ENCODE data around the gene SYVN1. TPM values are rescaled to one million over a fixed set of nuclear protein-coding genes. Genes with fewer than 3 reads are reported as not detected.
A peak's percentile ranks its signal among the peaks of the same experiment; 100 is the strongest.
"Not testable (repeated sequence)": the region's sequence is repeated elsewhere in the genome, so short reads cannot be mapped to it uniquely, and the experiment has no call there.

The SYVN1 gene
- total RNA-seq, 1 experiment from 2014 or later: 74.9 TPM

DNA sequence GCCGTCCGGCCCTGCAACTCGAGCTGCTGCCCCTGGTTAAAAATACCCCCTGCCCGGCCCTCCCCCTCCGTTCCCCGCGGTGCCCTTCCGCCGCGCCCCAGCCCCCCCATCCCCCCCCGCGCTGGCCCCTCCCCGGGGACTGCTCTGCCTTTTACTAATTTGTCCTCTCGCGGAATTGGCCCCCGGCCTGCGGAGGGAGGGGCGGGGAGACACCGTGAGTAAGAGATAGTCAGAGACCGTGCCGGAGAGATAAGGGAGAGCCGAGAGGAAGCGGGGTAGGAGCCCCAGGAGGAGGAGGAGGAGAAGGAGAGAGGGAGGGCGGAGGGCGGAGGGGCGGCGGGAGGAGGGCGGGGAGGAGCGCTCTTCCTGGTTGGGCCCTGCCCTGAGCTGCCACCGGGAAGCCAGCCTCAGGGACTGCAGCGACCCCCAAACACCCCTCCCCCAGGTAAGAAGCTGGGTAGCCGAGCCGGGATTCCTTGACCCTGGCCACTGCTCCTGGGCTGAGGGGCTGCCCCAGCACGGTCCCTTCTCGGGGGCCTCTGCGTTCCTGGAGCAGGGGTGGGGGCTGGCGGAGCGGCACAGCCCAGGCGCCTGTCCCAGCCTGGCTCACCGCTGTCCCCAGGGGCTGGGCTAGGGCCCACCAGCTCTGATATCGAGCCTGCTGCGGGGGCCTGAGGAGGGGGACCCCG lies 47.4 kb upstream of the SYVN1 start, which contains the start of gene CAPN1:
CAPN1 (plus strand) TSS at position 360 of the 689 bp plus-strand sequence. CDS start 774 bp downstream, outside the sequence.
- ChIA-PET POLR2A (interaction anchor here (0.6 to 6.9 kb wide), 17 partner anchors 15 to 338 kb away, joined by 3 to 157 read pairs (median 4); partner anchors contain the start of genes FAU, MRPL49, SYVN1 and TM7SF2), CTCF (interaction anchor here (0.6 to 1.7 kb wide), 14 partner anchors 10 to 314 kb away, joined by 3 to 7 read pairs (median 4); partner anchors contain the start of genes CDC42EP2, MRPL49 and SAC3D1)
- H3K4me3 Mint-ChIP-seq (ENCODE audit: unreplicated experiment): peak within 1 kb of the TSS; percentile 85
- peaks cover 38% of the 10 kb centered on the region for H3K36me3 Mint-ChIP-seq (ENCODE audit: insufficient read depth, unreplicated experiment)
- H3K27ac Mint-ChIP-seq (ENCODE audit: low read depth, unreplicated experiment): peak within 1 kb of the TSS; percentile 88
- peaks cover 3% of the 10 kb centered on the region for H3K4me1 Mint-ChIP-seq (ENCODE audit: insufficient read depth, unreplicated experiment)
- no TSS peak for BruUV-seq (replicated peaks)
- H3K27me3 Mint-ChIP-seq (ENCODE audit: insufficient read depth, unreplicated experiment): no peaks in the 10 kb centered on the region
- H3K9me3 Mint-ChIP-seq (ENCODE audit: unreplicated experiment): no peaks in the 10 kb centered on the region
- TF ChIP-seq, protein P1, sequence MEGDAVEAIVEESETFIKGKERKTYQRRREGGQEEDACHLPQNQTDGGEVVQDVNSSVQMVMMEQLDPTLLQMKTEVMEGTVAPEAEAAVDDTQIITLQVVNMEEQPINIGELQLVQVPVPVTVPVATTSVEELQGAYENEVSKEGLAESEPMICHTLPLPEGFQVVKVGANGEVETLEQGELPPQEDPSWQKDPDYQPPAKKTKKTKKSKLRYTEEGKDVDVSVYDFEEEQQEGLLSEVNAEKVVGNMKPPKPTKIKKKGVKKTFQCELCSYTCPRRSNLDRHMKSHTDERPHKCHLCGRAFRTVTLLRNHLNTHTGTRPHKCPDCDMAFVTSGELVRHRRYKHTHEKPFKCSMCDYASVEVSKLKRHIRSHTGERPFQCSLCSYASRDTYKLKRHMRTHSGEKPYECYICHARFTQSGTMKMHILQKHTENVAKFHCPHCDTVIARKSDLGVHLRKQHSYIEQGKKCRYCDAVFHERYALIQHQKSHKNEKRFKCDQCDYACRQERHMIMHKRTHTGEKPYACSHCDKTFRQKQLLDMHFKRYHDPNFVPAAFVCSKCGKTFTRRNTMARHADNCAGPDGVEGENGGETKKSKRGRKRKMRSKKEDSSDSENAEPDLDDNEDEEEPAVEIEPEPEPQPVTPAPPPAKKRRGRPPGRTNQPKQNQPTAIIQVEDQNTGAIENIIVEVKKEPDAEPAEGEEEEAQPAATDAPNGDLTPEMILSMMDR (IDR thresholded peaks at IDR 0.05; ENCODE audit: unreplicated experiment): no peak
- DNase-seq (ENCODE audit: unreplicated experiment): peak; percentile 86
- intact Hi-C loops (cut with micrococcal nuclease): loop anchor here (2.0 kb wide), 1 partner anchor 47 kb away; the partner anchor contains the start of gene SYVN1

DNA sequence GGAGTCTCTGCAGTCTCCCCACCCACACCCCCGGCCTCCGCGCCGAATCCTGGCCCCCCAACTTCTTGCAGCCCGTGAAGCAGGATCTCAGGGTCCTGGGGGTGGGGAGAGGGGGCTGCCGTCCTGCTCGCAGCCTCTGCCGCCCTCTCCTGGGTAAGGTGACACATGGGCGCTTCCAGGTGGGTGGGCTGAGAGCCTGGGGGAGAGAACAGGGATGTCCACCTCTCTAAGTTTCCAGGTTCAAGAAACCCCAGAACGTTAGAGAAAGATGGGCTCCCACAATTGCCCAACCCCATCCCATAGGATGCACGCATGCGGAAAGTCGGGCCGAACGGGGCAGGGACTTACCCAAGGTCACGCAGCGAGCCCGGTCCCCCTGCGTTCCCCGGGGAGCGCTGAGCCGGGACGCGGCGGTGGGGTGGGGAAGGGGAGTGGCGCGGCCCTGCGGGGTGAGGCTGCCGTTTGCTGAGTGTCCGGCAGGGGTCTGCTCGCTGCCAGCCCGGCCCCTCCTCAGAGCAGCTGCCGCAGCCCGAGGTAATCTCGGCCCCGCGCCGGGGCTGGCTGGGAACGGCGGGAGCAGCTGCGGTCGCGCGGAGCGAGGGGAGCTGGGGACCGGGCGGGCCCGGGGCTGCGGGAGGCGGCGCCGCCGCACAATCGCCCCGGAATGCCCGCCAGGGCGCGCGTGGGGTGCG lies 46.7 kb upstream of the SYVN1 start:
- CTCF ChIA-PET: interaction anchor here (0.6 to 1.7 kb wide), 17 partner anchors 9 to 448 kb away, joined by 3 to 7 read pairs (median 4); partner anchors contain the start of genes CDC42EP2, MRPL49, SPDYC and SYVN1
- TF ChIP-seq, protein P1 (IDR thresholded peaks at IDR 0.05; ENCODE audit: unreplicated experiment): peak; percentile 33
- Mint-ChIP-seq H3K4me1 (ENCODE audit: insufficient read depth, unreplicated experiment) (peaks cover 3% of the 10 kb centered on the region), H3K27me3 (ENCODE audit: insufficient read depth, unreplicated experiment) (no peaks in the 10 kb centered on the region), H3K36me3 (ENCODE audit: insufficient read depth, unreplicated experiment) (peaks cover 32% of the 10 kb centered on the region), H3K27ac (ENCODE audit: low read depth, unreplicated experiment) (peak overlapping the region; percentile 88), H3K4me3 (ENCODE audit: unreplicated experiment) (peak overlapping the region; percentile 85), H3K9me3 (ENCODE audit: unreplicated experiment) (no peaks in the 10 kb centered on the region)
- intact Hi-C loops (cut with micrococcal nuclease): loop anchor here (2.0 kb wide), 1 partner anchor 46 kb away; the partner anchor contains the start of gene SYVN1
- POLR2A ChIA-PET: interaction anchor here (0.7 to 6.9 kb wide), 14 partner anchors 16 to 337 kb away, joined by 3 to 157 read pairs (median 5); partner anchors contain the start of genes FAU, MRPL49, SYVN1 and TM7SF2
- BruUV-seq (replicated peaks): no TSS peak
- peak; percentile 57 for DNase-seq (ENCODE audit: unreplicated experiment)

DNA sequence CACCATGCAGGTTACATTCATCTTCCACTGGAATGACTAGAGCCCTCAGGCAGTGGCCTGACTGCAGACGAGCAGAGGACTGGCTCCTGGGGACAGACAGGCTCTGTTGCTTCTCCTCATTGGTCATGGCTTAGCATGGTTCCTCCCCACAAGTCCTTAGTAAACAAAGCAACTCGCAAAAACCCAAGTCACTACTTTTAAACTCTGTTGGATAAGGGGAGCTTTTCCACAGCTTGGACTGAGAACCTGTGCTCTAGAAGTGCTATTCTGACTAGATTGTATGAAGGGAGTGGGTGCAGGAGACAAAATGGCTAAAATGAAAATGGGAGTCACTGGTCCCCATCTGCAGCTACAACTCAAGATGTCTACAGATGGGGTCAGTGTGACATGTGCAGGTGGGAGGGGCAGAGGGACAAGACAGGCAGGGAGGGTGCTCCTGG lies 40.3 kb upstream of the SYVN1 start:
- POLR2A ChIA-PET: interaction anchor here (0.9 kb wide), 1 partner anchor 8 kb away, joined by 3 read pairs; no protein-coding TSS in a partner anchor
- CTCF ChIA-PET: interaction anchor here (0.6 kb wide), 1 partner anchor 318 kb away, joined by 3 read pairs; no protein-coding TSS in a partner anchor

DNA sequence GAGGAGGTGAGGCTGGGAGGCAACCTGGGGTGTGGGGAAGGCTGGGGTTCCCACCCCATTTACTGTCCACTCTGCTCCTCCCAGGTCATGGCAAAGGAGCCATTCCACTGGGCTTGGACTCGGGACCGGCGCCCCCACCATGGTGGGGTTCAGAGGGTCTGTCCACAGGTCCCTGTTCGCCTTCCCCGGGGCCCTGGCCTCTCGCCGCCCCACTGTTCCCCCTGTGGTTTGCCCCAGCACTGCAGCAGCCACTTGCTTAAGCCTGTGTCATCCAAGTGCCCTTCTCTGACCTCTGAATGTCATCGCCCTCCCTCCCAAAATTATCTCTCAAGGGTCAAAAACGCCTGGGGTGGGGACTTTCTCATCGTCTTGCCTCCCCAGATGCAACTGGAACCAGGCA lies 38.3 kb upstream of the SYVN1 start:
- Mint-ChIP-seq H3K27me3 (ENCODE audit: insufficient read depth, unreplicated experiment) (no peaks in the 10 kb centered on the region), H3K4me1 (ENCODE audit: insufficient read depth, unreplicated experiment) (no peaks in the 10 kb centered on the region), H3K9me3 (ENCODE audit: unreplicated experiment) (no peaks in the 10 kb centered on the region), H3K4me3 (ENCODE audit: unreplicated experiment) (no peak overlapping the region), H3K36me3 (ENCODE audit: insufficient read depth, unreplicated experiment) (no peaks in the 10 kb centered on the region), H3K27ac (ENCODE audit: low read depth, unreplicated experiment) (no peak overlapping the region)
- POLR2A ChIA-PET: interaction anchor here (0.7 kb wide), 1 partner anchor 51 kb away, joined by 3 read pairs; the partner anchor contains the start of gene FAU
- DNase-seq (ENCODE audit: unreplicated experiment): no peak
- intact Hi-C loops (cut with micrococcal nuclease): no loop called here
- TF ChIP-seq, protein P1 (IDR thresholded peaks at IDR 0.05; ENCODE audit: unreplicated experiment): no peak
- BruUV-seq (replicated peaks): no TSS peak
- CTCF ChIA-PET: no interaction called here

More for the DNA sequence above, 40.3 kb upstream of the SYVN1 start:
- H3K4me1 Mint-ChIP-seq (ENCODE audit: insufficient read depth, unreplicated experiment); H3K27ac Mint-ChIP-seq (ENCODE audit: low read depth, unreplicated experiment); intact Hi-C loops (cut with micrococcal nuclease); H3K4me3 Mint-ChIP-seq (ENCODE audit: unreplicated experiment); BruUV-seq (replicated peaks); H3K27me3 Mint-ChIP-seq (ENCODE audit: insufficient read depth, unreplicated experiment); DNase-seq (ENCODE audit: unreplicated experiment); H3K36me3 Mint-ChIP-seq (ENCODE audit: insufficient read depth, unreplicated experiment); H3K9me3 Mint-ChIP-seq (ENCODE audit: unreplicated experiment): not testable (repeated sequence)
